ENCODE measurements around the gene RIMBP2. TPM values are rescaled to one million over a fixed set of nuclear protein-coding genes. Genes with fewer than 3 reads are reported as not detected.

The RIMBP2 gene
- total RNA-seq, 5 donors from 2014 or later (not counting 1 experiment from before 2014, with no cell fraction given) = 0.10 to 0.38 TPM; not detected in 3

DNA sequence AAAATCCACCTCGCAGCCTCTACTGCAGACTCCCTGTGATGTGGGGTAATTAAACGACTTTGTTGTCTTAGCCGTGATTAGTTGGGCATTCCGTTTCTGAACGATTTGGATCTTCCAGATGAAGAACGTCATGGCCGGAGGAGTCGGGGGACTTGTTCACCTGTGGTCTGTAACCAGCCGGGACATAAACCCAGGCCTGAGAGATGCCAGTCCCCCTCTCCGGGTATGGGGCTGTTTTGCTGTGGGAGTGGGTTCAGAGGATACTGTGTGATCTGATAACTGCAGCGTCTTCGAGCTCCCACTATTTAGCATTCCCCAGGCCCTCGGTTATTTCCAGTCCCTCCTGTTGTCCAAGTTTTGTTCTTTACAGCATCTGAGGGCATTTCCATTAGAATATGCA lies 282.3 kb downstream of the RIMBP2 start:
- no peaks in the 10 kb centered on the region for H3K36me3 Mint-ChIP-seq
- H3K36me3 ChIP-seq (ENCODE audit: control insufficient read depth in 2 of 2, extremely low read depth in 1 of 2, insufficient read depth in 1 of 2, low read length in 1 of 2) = no peaks in the 10 kb centered on the region
- H3K27me3 Mint-ChIP-seq = no peaks in the 10 kb centered on the region
- H3K27ac ChIP-seq (ENCODE audit: low read length) = no peak overlapping the region
- no peak overlapping the region for H3K4me3 Mint-ChIP-seq
- ATAC-seq (replicated peaks in 1 of 4) (no peak), DNase-seq (no peak)
- CTCF ChIA-PET = no interaction called here
- H3K4me3 ChIP-seq (ENCODE audit: control insufficient read depth in 1 of 2, extremely low read depth in 1 of 2, low read length in 1 of 2) = no peak overlapping the region
- H3K9me3 ChIP-seq = no peaks in the 10 kb centered on the region
- WGBS (ENCODE audit: insufficient coverage) = 92% methylated on average over 9 of the region's 13 CpGs
- H3K4me1 Mint-ChIP-seq = no peaks in the 10 kb centered on the region
- no peaks in the 10 kb centered on the region for H3K4me1 ChIP-seq (ENCODE audit: control insufficient read depth in 1 of 2, extremely low read depth in 1 of 2, insufficient read depth in 2 of 2, low read length in 2 of 2)
- no peaks in the 10 kb centered on the region for H3K9me3 Mint-ChIP-seq
- POLR2A ChIA-PET = no interaction called here
- no peaks in the 10 kb centered on the region for H3K27me3 ChIP-seq (replicated peaks in 1 of 2; ENCODE audit: control insufficient read depth in 2 of 2, extremely low read depth in 1 of 2, insufficient read depth in 2 of 2, low read length in 1 of 2)
- no peak overlapping the region for H3K27ac Mint-ChIP-seq

DNA sequence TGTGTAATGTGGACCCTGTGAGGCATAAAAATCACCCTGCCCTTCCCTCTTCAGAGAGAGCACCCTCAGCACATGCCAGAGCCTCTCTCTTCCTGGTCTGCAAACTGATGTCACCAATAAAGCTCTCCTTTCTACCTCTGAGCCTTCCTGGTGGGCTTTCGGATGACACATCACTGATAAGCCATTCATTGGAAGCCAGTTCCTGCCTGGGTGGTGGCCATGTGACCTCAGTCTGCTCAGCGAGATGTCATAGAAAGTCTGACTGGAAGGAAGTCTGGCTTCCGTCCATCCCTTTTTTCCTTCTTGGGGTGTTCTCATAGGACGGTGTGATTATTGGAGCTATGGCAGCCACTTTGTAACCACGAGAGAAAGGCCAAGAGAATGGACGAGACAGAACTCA lies 282.7 kb downstream of the RIMBP2 start:
- Histone ChIP-seq H3K27me3 (replicated peaks in 1 of 2; ENCODE audit: control insufficient read depth in 2 of 2, extremely low read depth in 1 of 2, insufficient read depth in 2 of 2, low read length in 1 of 2) (no peaks in the 10 kb centered on the region), H3K4me1 (ENCODE audit: control insufficient read depth in 1 of 2, extremely low read depth in 1 of 2, insufficient read depth in 2 of 2, low read length in 2 of 2) (no peaks in the 10 kb centered on the region), H3K36me3 (ENCODE audit: control insufficient read depth in 2 of 2, extremely low read depth in 1 of 2, insufficient read depth in 1 of 2, low read length in 1 of 2) (no peaks in the 10 kb centered on the region), H3K27ac (ENCODE audit: low read length) (no peak overlapping the region), H3K4me3 (ENCODE audit: control insufficient read depth in 1 of 2, extremely low read depth in 1 of 2, low read length in 1 of 2) (no peak overlapping the region), H3K9me3 (no peaks in the 10 kb centered on the region)
- H3K27me3 Mint-ChIP-seq = no peaks in the 10 kb centered on the region
- WGBS (ENCODE audit: insufficient coverage) = no CpG with 5 or more reads among the region's 6 CpGs
- DNase-seq (no peak), ATAC-seq (replicated peaks in 1 of 4) (no peak)
- POLR2A ChIA-PET = no interaction called here
- H3K36me3 Mint-ChIP-seq = no peaks in the 10 kb centered on the region
- no peaks in the 10 kb centered on the region for H3K4me1 Mint-ChIP-seq
- H3K27ac Mint-ChIP-seq = no peak overlapping the region
- CTCF ChIA-PET = no interaction called here
- no peaks in the 10 kb centered on the region for H3K9me3 Mint-ChIP-seq
- no peak overlapping the region for H3K4me3 Mint-ChIP-seq

DNA sequence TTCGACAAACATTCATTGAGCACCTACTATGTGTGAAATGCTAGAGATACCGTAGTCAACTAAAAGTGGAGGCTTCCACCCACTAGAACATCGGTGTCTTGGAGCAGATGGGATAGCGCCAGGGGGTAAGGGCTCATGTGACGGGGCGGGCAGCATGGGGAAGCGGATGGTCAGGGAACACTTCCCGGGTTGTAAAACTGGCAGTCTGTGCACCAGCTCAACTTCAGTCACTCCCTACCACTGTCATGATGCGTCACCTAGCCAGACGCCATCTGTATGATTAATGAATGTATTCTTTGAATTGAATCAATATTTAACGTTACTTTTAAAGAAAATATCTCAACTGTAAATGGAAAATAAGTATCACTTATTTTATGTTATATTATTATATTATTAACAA lies 284.9 kb downstream of the RIMBP2 start:
- no peaks in the 10 kb centered on the region for H3K36me3 ChIP-seq (ENCODE audit: control insufficient read depth in 2 of 2, extremely low read depth in 1 of 2, insufficient read depth in 1 of 2, low read length in 1 of 2)
- Mint-ChIP-seq H3K27ac (no peak overlapping the region), H3K27me3 (no peaks in the 10 kb centered on the region), H3K36me3 (no peaks in the 10 kb centered on the region), H3K4me3 (no peak overlapping the region), H3K4me1 (no peaks in the 10 kb centered on the region), H3K9me3 (no peaks in the 10 kb centered on the region)
- POLR2A ChIA-PET = no interaction called here
- no peaks in the 10 kb centered on the region for H3K4me1 ChIP-seq (ENCODE audit: control insufficient read depth in 1 of 2, extremely low read depth in 1 of 2, insufficient read depth in 2 of 2, low read length in 2 of 2)
- H3K4me3 ChIP-seq (ENCODE audit: control insufficient read depth in 1 of 2, extremely low read depth in 1 of 2, low read length in 1 of 2) = no peak overlapping the region
- H3K9me3 ChIP-seq = no peaks in the 10 kb centered on the region
- CTCF ChIA-PET = interaction anchor here in 1 of 2 donors (0.7 kb wide), 1 partner anchor 30 kb away, joined by 3 read pairs; no protein-coding TSS in a partner anchor
- DNase-seq (no peak), ATAC-seq (replicated peaks in 1 of 4) (no peak)
- H3K27ac ChIP-seq (ENCODE audit: low read length) = no peak overlapping the region
- H3K27me3 ChIP-seq (replicated peaks in 1 of 2; ENCODE audit: control insufficient read depth in 2 of 2, extremely low read depth in 1 of 2, insufficient read depth in 2 of 2, low read length in 1 of 2) = no peaks in the 10 kb centered on the region
- WGBS (ENCODE audit: insufficient coverage) = 100% methylated on average over 2 of the region's 11 CpGs

DNA sequence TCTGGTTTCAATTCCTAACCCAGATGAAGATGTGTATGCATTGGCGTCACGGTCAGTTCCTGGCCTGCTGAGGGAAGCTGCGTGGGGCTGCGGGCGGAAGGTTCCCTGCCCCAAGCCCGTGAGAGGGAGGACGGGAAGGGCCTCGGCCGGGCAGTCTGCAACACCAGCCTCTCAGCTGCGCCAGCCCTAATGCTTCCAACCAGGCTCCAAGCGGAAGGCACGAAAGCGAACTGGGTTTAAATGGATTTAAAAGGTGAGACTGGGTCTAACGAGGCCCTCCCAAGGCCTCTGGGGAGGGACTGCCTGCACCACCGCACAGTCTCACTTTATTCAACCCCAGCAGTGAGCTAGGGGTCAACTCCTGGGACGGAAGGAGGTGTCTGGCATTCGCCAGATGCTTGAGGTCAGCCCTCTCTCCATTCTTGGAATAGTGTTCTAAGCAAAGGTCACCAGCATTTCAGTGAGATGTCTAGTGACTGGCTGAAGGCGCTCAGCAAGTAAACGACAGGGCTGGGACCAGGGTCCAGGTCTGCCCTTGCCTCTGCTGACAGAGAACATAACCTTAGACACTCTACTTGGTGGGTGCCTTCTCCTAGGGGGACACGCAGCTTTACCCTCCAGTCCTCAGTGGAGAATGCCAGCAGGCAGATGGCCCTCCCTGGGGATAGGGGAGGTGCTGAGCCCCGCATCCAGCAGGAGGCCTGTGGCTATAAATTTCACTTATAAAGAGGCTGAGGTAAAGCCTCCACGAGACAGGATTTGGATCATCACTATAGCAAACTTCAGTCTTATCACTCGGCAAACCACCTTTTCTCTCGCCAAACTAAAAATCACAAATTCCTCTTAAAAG lies 286.2 kb downstream of the RIMBP2 start:
- 84% methylated on average over 20 of the region's 24 CpGs for WGBS (ENCODE audit: insufficient coverage)
- Mint-ChIP-seq H3K27me3 (no peaks in the 10 kb centered on the region), H3K9me3 (no peaks in the 10 kb centered on the region), H3K27ac (no peak overlapping the region), H3K4me1 (no peaks in the 10 kb centered on the region), H3K4me3 (no peak overlapping the region), H3K36me3 (no peaks in the 10 kb centered on the region)
- no peak overlapping the region for H3K4me3 ChIP-seq (ENCODE audit: control insufficient read depth in 1 of 2, extremely low read depth in 1 of 2, low read length in 1 of 2)
- H3K27me3 ChIP-seq (replicated peaks in 1 of 2; ENCODE audit: control insufficient read depth in 2 of 2, extremely low read depth in 1 of 2, insufficient read depth in 2 of 2, low read length in 1 of 2) = no peaks in the 10 kb centered on the region
- no peaks in the 10 kb centered on the region for H3K36me3 ChIP-seq (ENCODE audit: control insufficient read depth in 2 of 2, extremely low read depth in 1 of 2, insufficient read depth in 1 of 2, low read length in 1 of 2)
- POLR2A ChIA-PET = no interaction called here
- H3K27ac ChIP-seq (ENCODE audit: low read length) = no peak overlapping the region
- ATAC-seq (replicated peaks in 1 of 4) (no peak), DNase-seq (no peak)
- CTCF ChIA-PET = no interaction called here
- no peaks in the 10 kb centered on the region for H3K4me1 ChIP-seq (ENCODE audit: control insufficient read depth in 1 of 2, extremely low read depth in 1 of 2, insufficient read depth in 2 of 2, low read length in 2 of 2)
- no peaks in the 10 kb centered on the region for H3K9me3 ChIP-seq

DNA sequence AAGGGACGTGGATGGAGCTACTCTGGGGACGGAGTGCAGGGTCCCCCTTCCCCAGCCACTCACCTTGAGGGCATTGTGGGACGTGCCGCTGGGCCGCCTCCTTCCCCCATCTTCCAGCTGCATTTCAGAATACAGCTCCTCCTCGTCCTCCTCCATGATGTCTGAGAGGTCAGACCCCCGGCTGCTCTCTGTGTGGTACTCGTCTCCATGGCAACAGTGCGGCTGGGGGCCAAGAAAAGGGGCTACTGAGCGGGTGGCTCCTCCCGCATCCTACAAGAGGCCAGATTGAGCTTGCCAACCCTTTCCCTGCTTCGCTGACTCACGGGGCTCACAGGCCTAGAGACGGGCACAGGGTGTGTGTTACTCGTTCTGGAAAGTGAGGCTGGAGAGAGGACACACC lies 288.0 kb downstream of the RIMBP2 start:
- CTCF ChIA-PET = no interaction called here
- no peak for ATAC-seq (replicated peaks in 1 of 4)
- 78% methylated on average over 15 of the region's 15 CpGs for WGBS (ENCODE audit: insufficient coverage)

DNA sequence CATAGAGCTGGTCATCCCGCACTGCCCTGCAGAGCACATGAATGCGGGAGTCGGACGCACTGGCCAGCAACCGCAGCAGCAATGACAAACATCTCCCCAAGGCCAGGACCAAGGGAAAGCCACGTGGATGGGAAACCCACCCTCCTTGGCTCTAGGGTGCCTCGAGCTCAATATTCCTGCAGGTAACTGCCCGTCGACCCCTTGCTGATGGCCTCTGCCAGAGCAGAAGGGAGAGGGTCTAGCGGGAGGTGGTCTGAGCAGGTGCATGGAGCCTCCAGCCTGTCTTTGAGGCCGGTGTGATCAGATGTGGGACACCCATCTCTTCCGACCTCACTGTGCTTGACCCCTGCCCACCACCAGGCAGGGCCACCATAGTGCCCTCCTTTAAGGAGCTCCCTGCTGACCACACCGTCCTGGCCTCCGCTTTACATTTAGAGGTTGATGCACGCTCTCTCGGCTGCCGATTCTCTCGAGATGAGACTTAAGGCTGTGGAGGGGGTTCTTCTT lies 288.7 kb downstream of the RIMBP2 start:
- DNase-seq = no peak
- Mint-ChIP-seq H3K27me3 (no peaks in the 10 kb centered on the region), H3K9me3 (no peaks in the 10 kb centered on the region), H3K4me3 (no peak overlapping the region), H3K27ac (no peak overlapping the region), H3K4me1 (no peaks in the 10 kb centered on the region), H3K36me3 (no peaks in the 10 kb centered on the region)
- POLR2A ChIA-PET = no interaction called here
- H3K27ac ChIP-seq (ENCODE audit: low read length) = no peak overlapping the region
- no peak for ATAC-seq (replicated peaks in 1 of 4)
- H3K4me3 ChIP-seq (ENCODE audit: control insufficient read depth in 1 of 2, extremely low read depth in 1 of 2, low read length in 1 of 2) = no peak overlapping the region
- CTCF ChIA-PET = no interaction called here
- H3K9me3 ChIP-seq = no peaks in the 10 kb centered on the region
- H3K4me1 ChIP-seq (ENCODE audit: control insufficient read depth in 1 of 2, extremely low read depth in 1 of 2, insufficient read depth in 2 of 2, low read length in 2 of 2) = no peaks in the 10 kb centered on the region
- H3K27me3 ChIP-seq (replicated peaks in 1 of 2; ENCODE audit: control insufficient read depth in 2 of 2, extremely low read depth in 1 of 2, insufficient read depth in 2 of 2, low read length in 1 of 2) = no peaks in the 10 kb centered on the region
- H3K36me3 ChIP-seq (ENCODE audit: control insufficient read depth in 2 of 2, extremely low read depth in 1 of 2, insufficient read depth in 1 of 2, low read length in 1 of 2) = no peaks in the 10 kb centered on the region
- 82% methylated on average over 11 of the region's 18 CpGs for WGBS (ENCODE audit: insufficient coverage)

More for the DNA sequence above, 288.0 kb downstream of the RIMBP2 start:
- H3K9me3 Mint-ChIP-seq = no peaks in the 10 kb centered on the region
- no peak for DNase-seq
- POLR2A ChIA-PET = no interaction called here
- Histone ChIP-seq H3K9me3 (no peaks in the 10 kb centered on the region), H3K36me3 (ENCODE audit: control insufficient read depth in 2 of 2, extremely low read depth in 1 of 2, insufficient read depth in 1 of 2, low read length in 1 of 2) (no peaks in the 10 kb centered on the region), H3K4me1 (ENCODE audit: control insufficient read depth in 1 of 2, extremely low read depth in 1 of 2, insufficient read depth in 2 of 2, low read length in 2 of 2) (no peaks in the 10 kb centered on the region), H3K4me3 (ENCODE audit: control insufficient read depth in 1 of 2, extremely low read depth in 1 of 2, low read length in 1 of 2) (no peak overlapping the region), H3K27ac (ENCODE audit: low read length) (no peak overlapping the region), H3K27me3 (replicated peaks in 1 of 2; ENCODE audit: control insufficient read depth in 2 of 2, extremely low read depth in 1 of 2, insufficient read depth in 2 of 2, low read length in 1 of 2) (no peaks in the 10 kb centered on the region)
- H3K36me3 Mint-ChIP-seq = no peaks in the 10 kb centered on the region
- H3K27me3 Mint-ChIP-seq = no peaks in the 10 kb centered on the region
- H3K4me3 Mint-ChIP-seq = no peak overlapping the region
- H3K27ac Mint-ChIP-seq = no peak overlapping the region
- H3K4me1 Mint-ChIP-seq = no peaks in the 10 kb centered on the region

Measured in T-cell (primary cell).